ENCODE data around the gene LEO1.
A peak's percentile ranks its signal among the peaks of the same experiment; 100 is the strongest.

The LEO1 gene

GRCh38 chr15:51982770-51983103 lies 11.2 kb upstream of the LEO1 start:
- Histone ChIP-seq H3K36me3 (no peaks in the 10 kb centered on the region), H3K9me3 (ENCODE audit: severe bottlenecking) (no peaks in the 10 kb centered on the region), H3K4me3 (ENCODE audit: low read depth, low read length) (no peak overlapping the region), H3K27me3 (ENCODE audit: insufficient read depth, low read depth, severe bottlenecking) (no peaks in the 10 kb centered on the region), H3K27ac (no peak overlapping the region)
- DNase-seq, result no peak
- TF ChIP-seq, protein P1, sequence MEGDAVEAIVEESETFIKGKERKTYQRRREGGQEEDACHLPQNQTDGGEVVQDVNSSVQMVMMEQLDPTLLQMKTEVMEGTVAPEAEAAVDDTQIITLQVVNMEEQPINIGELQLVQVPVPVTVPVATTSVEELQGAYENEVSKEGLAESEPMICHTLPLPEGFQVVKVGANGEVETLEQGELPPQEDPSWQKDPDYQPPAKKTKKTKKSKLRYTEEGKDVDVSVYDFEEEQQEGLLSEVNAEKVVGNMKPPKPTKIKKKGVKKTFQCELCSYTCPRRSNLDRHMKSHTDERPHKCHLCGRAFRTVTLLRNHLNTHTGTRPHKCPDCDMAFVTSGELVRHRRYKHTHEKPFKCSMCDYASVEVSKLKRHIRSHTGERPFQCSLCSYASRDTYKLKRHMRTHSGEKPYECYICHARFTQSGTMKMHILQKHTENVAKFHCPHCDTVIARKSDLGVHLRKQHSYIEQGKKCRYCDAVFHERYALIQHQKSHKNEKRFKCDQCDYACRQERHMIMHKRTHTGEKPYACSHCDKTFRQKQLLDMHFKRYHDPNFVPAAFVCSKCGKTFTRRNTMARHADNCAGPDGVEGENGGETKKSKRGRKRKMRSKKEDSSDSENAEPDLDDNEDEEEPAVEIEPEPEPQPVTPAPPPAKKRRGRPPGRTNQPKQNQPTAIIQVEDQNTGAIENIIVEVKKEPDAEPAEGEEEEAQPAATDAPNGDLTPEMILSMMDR (IDR thresholded peaks at IDR 0.05; ENCODE audit: low read depth, low read length), result no peak

DNA sequence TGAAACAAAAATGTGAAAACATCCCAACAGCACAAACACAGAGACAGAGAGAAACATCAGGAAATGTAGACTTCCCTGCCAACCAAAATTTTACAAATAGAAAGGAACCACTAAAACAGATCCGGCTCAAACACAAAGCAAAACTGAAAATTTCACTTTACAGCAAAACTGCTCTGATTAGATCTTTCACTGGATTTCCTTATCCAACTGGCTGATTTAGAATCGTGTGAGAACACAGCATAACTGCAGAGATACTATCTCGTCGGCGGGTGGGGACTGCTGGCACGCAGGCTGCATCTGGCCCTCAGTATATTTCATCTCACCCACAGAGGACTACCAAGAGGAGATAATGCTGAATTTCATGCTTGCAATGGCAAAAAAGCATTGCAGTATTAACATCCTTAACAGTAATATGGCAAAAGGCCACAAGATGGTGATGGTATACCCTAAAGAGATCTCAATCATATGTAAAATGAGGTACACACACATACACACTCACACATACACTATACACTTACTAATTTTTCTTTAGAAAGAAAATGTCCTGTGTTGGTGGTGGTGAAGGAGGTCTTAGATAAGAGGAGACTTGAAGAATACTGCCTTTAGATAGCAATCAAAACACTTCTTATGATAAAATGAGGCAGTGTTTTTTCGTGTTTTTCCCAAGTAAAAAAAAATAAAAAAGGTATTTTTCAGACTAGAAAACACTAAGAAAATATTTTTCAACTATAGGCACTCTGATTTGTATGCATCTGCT lies 10.6 kb upstream of the LEO1 start:
- no peaks in the 10 kb centered on the region for H3K27me3 ChIP-seq (ENCODE audit: insufficient read depth, low read depth, severe bottlenecking)
- no peaks in the 10 kb centered on the region for H3K36me3 ChIP-seq
- TF ChIP-seq, protein P1 (IDR thresholded peaks at IDR 0.05; ENCODE audit: low read depth, low read length), result peak; percentile 42; the same call in 1 of the 2 replicates
- no peak for DNase-seq
- no peak overlapping the region for H3K4me3 ChIP-seq (ENCODE audit: low read depth, low read length)
- H3K9me3 ChIP-seq (ENCODE audit: severe bottlenecking), result no peaks in the 10 kb centered on the region
- no peak overlapping the region for H3K27ac ChIP-seq

GRCh38 chr15:51973775-51974174 lies 2.2 kb upstream of the LEO1 start:
- Histone ChIP-seq H3K27me3 (ENCODE audit: insufficient read depth, low read depth, severe bottlenecking) (no peaks in the 10 kb centered on the region), H3K9me3 (ENCODE audit: severe bottlenecking) (peaks cover 2% of the 10 kb centered on the region), H3K27ac (no peak overlapping the region), H3K4me3 (ENCODE audit: low read depth, low read length) (no peak overlapping the region), H3K36me3 (no peaks in the 10 kb centered on the region; the same call in 1 of the 2 replicates)
- TF ChIP-seq, protein P1 (IDR thresholded peaks at IDR 0.05; ENCODE audit: low read depth, low read length), result no peak
- no peak for DNase-seq

DNA sequence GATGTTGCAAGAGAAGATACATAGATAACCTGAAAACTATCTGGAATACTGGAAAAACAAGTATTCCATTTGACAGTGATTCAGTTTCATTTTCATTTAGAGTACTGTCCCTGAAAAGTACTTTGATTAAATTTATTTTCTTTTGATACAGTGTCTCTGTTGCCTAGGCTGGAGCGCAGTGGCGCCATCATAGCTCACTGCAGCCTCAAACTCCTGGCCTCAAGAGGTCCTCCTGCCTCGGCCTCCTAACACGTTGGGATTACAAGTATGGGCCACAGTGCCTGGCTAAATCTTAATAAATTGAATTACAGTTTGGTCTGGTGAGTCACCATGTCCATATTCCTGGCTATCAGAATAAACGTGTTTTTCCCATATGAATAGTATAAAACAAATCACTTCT lies 1.6 kb upstream of the LEO1 start:
- H3K27ac ChIP-seq, result no peak overlapping the region
- H3K9me3 ChIP-seq (ENCODE audit: severe bottlenecking), result peaks cover 2% of the 10 kb centered on the region
- TF ChIP-seq, protein P1 (IDR thresholded peaks at IDR 0.05; ENCODE audit: low read depth, low read length), result no peak

DNA sequence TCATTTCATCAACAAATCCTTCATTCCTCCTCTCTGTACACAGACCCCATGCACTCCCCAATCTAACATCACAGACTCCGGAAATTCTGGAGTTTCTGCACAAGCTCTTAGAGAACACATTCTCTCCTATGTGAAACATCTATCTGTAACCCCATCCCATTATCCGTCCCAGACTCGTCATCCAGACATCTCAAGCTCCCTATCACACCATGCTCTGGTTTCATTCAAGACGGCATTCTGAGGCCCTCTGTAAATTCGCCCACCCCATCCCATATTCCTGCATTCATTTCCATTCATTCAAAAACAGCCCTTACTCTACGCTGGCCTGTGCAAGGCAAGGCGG lies 575 bp downstream of the LEO1 start:
- Histone ChIP-seq H3K27ac (peak overlapping the region; percentile 89), H3K9me3 (ENCODE audit: severe bottlenecking) (peaks cover 7% of the 10 kb centered on the region), H3K27me3 (ENCODE audit: insufficient read depth, low read depth, severe bottlenecking) (no peaks in the 10 kb centered on the region), H3K4me3 (ENCODE audit: low read depth, low read length) (peak overlapping the region; percentile 85), H3K36me3 (peaks cover 3% of the 10 kb centered on the region; the same call in 1 of the 2 replicates)
- DNase-seq, result no peak
- TF ChIP-seq, protein P1 (IDR thresholded peaks at IDR 0.05; ENCODE audit: low read depth, low read length), result no peak

More for the DNA sequence above, 1.6 kb upstream of the LEO1 start:
- Histone ChIP-seq H3K4me3 (ENCODE audit: low read depth, low read length) (no peak overlapping the region), H3K27me3 (ENCODE audit: insufficient read depth, low read depth, severe bottlenecking) (no peaks in the 10 kb centered on the region), H3K36me3 (no peaks in the 10 kb centered on the region; the same call in 1 of the 2 replicates)
- DNase-seq, result no peak
